SHP77 treated with DMSO at 0.1 percent for 48 hours (cell line): ENCODE measurements around the gene ST7.
A peak's percentile ranks its signal among the peaks of the same experiment; 100 is the strongest.
"Not testable (repeated sequence)": the region's sequence is repeated elsewhere in the genome, so short reads cannot be mapped to it uniquely, and the experiment has no call there.

Experiments used
- DNase-seq: peaks from one replicate; lab custom pipeline; 2025; lab: John Stamatoyannopoulos, UW

The ST7 gene

DNA sequence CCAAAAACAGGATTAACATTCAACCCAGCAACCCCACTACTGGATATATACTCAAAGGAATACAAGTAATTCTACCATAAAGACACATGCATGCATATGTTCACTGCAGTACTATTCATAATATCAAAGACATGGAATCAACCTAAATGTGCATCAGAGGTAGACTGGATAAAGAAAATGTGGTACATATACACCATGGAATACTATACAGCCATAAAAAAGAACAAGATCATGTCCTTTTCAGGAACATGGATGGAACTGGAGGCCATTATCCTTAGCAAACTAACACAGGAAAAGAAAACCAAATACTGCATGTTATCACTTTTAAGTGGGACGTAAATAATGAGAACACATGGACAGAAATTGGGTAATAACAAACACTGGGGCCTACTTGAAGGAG, 77.5 kb downstream of the ST7 start:
- not testable (repeated sequence) for DNase-seq

DNA sequence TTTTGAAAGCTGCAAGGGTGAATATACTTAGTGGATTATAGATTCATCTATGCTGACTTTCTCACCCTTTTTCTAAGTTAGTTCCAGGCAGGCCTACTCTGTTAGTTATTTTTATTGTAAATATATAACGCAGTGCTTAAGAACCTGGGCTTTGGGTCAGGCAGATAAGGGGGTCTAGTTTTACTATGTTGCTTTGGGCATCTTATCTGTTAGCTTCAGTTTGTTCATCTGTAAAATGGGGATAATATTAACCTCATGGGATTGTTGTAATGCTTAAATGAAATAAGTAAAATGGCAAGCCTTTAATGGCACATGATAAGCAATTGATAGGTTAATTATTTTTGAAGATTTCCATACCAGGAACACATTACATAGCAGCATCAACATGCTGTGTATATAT, 79.5 kb downstream of the ST7 start:
- DNase-seq: no peak

DNA sequence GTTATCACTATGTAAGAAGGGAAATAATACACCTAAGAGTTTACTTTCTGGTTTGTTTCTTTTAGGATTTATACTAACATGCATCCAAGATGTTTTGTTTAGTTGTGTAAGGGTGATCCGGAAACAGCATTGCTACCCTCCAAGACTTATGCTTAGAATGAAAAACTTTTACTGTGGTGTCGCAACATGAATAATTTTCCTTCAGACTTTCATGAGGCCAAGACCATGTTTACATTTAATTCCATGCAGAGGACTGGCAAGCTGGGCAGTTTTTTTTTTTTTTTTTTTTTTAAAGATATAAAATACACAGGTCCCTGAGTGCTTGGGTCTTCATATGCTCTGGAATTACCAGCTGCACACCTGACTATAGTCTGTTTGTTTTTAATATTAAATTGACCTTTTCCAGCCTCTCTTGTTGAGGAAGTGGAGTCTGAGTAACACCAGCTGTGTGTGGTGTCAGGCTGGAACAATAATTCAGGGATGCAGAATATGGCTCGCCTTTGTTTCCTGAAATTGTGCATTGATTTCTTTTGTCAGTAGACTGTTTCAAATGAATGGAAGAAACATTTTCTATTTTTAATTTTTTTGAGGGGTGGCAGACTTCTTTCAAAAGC, 81.7 kb downstream of the ST7 start:
- DNase-seq: peak; percentile 93

GRCh38 chr7:117035465-117035862, 82.2 kb downstream of the ST7 start:
- no peak for DNase-seq

DNA sequence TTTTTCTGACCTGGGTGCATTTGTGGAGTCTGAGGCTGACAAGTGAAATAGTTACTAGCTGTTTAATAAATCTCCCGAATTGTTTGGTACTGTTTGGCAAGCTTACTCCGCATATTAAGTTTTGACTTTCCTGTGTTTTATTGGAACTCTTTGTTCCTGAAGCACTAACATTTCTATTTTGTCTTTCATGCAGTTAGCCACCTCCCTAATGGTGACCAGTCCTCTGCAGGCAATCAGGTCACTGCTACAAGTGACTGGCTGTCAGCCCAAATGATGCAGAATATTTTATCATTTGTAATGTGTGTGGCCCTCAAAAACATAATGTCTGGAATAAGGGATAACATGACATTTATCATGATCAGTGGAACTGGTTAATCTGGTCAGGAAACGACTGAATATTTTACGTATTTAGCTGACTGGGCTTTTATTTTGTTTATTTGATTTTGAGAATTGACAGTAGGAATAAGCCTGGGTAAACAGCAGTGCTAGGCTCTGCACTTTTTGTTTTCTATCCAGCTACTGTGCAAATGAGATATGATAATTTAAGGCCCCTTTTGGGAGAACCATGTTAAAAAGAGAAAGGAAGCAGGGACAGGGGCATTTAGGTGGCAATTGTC, 82.9 kb downstream of the ST7 start:
- DNase-seq: no peak

DNA sequence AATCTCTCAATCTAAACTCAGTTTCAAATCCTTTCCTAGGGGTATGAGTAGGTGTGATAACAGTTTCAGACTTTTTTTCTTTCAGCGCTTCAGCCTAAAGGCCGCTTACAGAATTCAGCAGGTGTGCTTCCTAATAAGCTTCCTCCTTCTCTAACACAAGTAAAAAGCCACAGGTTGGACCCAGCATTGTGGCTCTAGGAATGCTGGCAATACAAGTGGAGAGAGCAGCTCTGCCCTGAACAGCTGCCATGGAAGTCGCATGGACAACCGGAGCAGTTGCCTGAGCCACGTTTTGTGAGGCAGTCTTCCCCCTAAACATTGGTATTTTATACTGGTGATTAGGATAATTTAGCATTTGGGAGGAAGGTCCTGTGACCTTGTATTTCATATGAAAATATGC, 83.5 kb downstream of the ST7 start:
- no peak for DNase-seq

DNA sequence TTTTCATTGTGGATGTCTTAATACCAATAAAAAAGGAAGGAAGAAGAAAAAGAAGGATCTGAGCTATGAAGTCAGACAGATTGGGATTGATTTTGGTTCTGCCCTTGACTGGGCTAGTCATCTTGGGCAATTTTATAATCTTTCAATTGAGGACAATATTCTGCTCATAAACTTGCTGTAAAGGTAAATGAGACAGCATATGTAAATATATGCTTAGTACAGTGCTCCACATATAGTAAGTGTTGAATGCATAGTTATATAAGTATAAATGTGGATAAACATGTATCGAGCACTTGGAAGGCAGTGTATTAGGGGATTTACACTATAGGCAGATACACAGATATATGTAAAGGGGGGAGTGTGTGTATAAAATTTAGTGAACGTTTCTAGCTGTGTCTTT, 85.1 kb downstream of the ST7 start:
- DNase-seq: no peak

GRCh38 chr7:117041007-117041406, 87.7 kb downstream of the ST7 start:
- no peak for DNase-seq

- DNase-seq: no peak
These were observed 88.5 kb downstream of the ST7 start for GRCh38 chr7:117041822-117042221.

- DNase-seq: no peak
These were observed 90.0 kb downstream of the ST7 start for GRCh38 chr7:117043108-117043825.

DNA sequence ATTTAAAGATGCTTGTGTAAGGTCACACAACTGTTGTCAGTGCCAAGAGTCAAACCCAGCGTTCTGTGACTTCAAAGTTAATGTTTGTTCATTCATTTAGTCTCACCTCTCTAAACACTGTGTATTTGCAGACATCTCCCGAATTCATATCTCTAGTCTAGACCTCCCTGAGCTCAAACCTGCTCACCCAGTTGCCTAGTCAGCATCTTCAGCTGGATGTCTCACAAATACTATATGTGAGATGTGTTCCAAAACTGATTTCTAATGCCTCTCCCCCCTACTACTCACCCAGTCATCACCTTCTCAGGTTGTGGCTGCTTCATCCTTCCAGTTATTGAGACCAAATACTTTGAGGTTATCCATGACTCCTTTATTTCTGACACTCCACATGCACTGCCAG, 91.4 kb downstream of the ST7 start:
- no peak for DNase-seq

- DNase-seq: no peak
These were observed 92.8 kb downstream of the ST7 start for GRCh38 chr7:117045927-117046710.

DNA sequence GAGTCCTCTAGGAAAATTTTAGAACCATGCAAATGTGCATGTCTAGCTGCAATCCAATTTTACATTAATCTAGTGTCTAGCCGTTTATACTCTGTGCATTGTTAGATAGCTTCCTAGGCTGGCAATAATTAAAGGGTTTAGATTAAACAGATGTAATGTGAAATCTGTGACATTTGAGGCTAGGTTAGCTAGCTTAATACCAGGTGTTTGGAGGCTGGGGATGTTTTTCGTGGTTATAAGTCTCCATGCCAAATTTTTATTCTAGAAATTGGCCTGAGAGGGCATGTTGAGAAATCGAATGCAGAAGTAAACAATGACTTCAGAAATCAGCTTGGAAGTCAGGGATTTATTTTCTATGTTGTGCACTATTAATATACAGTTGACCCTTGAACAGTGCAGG, 94.2 kb downstream of the ST7 start:
- DNase-seq: no peak

GRCh38 chr7:117048114-117048866, 95.0 kb downstream of the ST7 start:
- DNase-seq: no peak

DNA sequence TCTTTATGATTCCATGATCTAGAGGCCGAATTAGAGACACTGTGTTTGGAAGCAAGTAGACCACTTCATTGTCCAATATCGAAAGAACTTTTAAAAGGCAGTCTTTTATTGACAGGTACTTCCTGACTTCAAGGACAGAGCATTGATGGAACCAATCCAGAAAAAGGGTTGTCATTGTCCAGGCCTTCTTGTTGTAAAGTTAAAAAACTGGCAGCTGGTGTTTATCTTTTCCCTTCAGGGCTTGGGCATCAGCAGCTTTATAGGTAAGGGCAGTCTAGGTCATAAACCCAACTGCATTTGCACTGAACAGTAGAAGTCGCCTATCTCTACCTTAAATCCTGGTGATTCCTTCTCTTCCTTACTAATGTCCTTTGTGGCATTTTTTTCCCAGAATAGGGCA, 95.6 kb downstream of the ST7 start:
- DNase-seq: peak; percentile 24

DNA sequence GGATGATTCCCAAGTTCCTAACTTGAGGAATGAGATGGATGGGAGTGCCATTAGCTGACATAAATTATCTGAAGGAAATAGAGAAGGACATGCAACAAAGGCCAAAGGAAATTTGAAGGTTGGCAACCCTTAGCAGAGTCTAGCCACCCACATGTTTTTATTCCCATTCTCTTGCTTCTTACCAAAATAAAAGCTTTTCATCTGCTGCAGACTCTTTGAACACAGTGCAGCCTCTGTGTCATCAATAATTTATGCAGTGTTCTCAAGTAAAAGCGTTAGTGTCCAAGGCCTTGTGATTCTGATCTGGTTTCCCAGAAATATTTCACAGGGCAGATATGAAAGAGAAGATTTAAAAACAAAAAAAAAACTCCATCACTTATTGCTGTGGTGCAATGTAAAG, 98.5 kb downstream of the ST7 start:
- DNase-seq: no peak

- no peak for DNase-seq
These were observed 100.1 kb downstream of the ST7 start for GRCh38 chr7:117053432-117053831.

- no peak for DNase-seq
These were observed 108.5 kb downstream of the ST7 start for GRCh38 chr7:117061751-117062150.

DNA sequence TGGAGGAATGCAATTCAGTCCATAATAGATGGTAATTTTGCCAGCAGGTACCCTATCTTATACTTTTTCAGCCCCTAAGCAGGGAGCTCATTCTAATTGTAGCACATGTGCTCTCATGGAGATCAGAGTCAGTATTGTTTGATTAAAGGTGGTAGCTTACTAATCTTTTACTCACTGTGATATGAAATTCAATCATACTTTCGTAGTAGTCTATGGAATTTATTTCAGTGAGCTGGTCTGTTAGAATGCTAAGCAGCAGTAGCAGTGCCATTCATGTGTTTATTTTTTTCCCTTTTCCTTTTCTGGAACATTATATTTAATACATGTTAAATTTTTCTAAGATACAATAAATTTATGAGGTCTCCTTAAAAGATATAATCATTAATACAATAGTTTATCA, 109.0 kb downstream of the ST7 start:
- no peak for DNase-seq

DNA sequence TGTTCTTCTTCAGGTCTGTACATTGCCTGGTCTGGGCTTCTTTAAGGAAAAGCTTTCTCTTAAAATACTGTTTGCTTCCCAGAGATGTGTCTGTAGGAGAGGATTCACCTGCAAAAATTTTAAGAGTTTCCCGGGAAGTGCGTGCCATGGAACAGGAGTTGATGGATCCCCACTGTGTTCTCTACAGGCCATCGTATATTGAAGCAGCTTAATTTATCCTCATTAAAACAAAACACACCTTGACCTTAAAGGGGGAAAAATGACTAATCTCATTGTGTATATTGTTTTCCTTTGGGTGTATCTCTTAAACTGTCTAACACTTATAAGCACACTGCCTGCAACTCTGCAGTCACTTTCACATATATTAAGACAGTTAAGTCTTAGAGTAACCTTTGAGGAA, 111.4 kb downstream of the ST7 start:
- no peak for DNase-seq

DNA sequence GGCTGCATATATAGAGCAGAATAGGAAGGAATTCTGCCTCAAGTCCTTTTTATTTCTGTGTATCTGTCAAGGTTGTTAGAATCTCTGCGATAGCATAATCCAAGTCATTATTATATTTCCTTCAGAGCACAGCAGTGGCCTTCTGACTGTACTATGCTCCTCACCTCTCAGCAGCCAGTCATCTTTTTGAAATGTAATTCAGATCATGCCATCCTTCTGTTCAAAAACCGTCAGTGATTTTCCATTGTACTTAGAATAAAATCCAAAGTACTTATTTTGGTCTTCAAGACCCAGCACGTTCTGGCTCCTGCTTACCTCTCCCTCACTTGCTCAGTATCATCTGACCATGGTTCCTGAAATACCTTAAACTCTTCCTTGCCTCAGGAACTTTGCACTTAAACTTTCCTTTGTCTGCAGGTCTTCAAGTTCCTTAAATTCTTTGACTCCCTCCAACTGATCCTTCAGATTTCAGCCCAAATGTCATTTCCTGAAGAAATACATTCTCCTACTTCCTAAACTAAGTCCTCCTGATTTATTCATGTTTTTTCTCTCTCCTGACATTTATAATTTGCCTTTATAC, 112.4 kb downstream of the ST7 start:
- no peak for DNase-seq

GRCh38 chr7:117066668-117067067, 113.4 kb downstream of the ST7 start:
- no peak for DNase-seq
